Esophagus muscularis mucosa (tissue), 4 donors: ENCODE data around the gene PDE1C. TPM values are rescaled to one million over a fixed set of nuclear protein-coding genes. Genes with fewer than 3 reads are reported as not detected.

ENCODE experiments used
- DNase-seq: peaks from one replicate; pipeline ENCODE4 v3.0.0-alpha.2; 2017; ENCODE audit errors: extremely low spot score
- H3K27ac ChIP-seq, 4 donors: fragments of 200-600 bp; sonication (generic); replicated peaks in 1 of 4; 1 replicate in 3 of 4; 2 replicates in 1 of 4; pipeline ENCODE4 v1.5.1; 2016 to 2019; ENCODE audit warnings: mild to moderate bottlenecking in 1 of 4
- H3K27me3 ChIP-seq, 4 donors: fragments of 200-600 bp; sonication (generic); one replicate each; pipeline versions ENCODE4 v1.5.1 to v1.6.0; 2016 to 2019
- H3K36me3 ChIP-seq, 4 donors: fragments of 200-600 bp; sonication (generic); one replicate each; pipeline ENCODE4 v1.5.1; 2016 to 2019
- H3K4me1 ChIP-seq, 4 donors: fragments of 200-600 bp; sonication (generic); one replicate each; pipeline ENCODE4 v1.5.1; 2016 to 2019
- H3K4me3 ChIP-seq, 4 donors: fragments of 200-600 bp; sonication (generic); 1 replicate in 2 of 4; 2 replicates in 2 of 4; pipeline ENCODE4 v1.5.1; 2016 to 2019; ENCODE audit warnings: mild to moderate bottlenecking in 4 of 4, moderate library complexity in 1 of 4
- H3K9me3 ChIP-seq, 4 donors: fragments of 200-600 bp; sonication (generic); 1 replicate in 3 of 4; 2 replicates in 1 of 4; pipeline ENCODE4 v1.5.1; 2016 to 2019
- CTCF ChIP-seq, 3 experiments: fragments of 200-600 bp in 2 of 3; fragments of 450-650 bp in 1 of 3; sonication (generic) in 2 of 3; IDR thresholded peaks; one replicate each; pipeline ENCODE4 v1.5.1; 2017 to 2019; ENCODE audit warnings: antibody characterized with exemption in 3 of 3, mild to moderate bottlenecking in 2 of 3, moderate library complexity in 1 of 3
- EP300 ChIP-seq: sonication (generic); formaldehyde crosslinking; IDR thresholded peaks from one replicate; pipeline ENCODE4 v1.6.1; 2017; ENCODE audit warnings: antibody characterized with exemption
- POLR2A ChIP-seq: fragments of 450-650 bp; IDR thresholded peaks from one replicate; pipeline ENCODE4 v1.6.1; 2017; ENCODE audit warnings: antibody characterized with exemption, moderate library complexity, mild to moderate bottlenecking, low read depth
- POLR2AphosphoS5 ChIP-seq, 2 donors: sonication (generic); formaldehyde crosslinking; IDR thresholded peaks; one replicate each; pipeline ENCODE4 v1.6.1; 2017; ENCODE audit warnings: antibody characterized with exemption in 2 of 2
- WGBS: methylation state at CpG from one replicate; pipeline ENCODE4 v1.1.5; 2018; 5-methylcytosine and 5-hydroxymethylcytosine counted together
- intact Hi-C: fragments of 100-400 bp; cut with DNase I; formaldehyde crosslinking; loops from one replicate; pipeline ENCODE4 v1.15.1; 2023
- total RNA-seq, 4 donors: library from RNA; depleted of rRNA; stranded (reverse); fragments of >200 nt; gene quantifications; one replicate each; pipeline versions ENCODE4 v1.1.0 to v1.2.1, GENCODE V29; 2016

PDE1C gene
- total RNA-seq, 4 donors from 2014 or later = 13.3 to 25.5 (median 17.3) TPM

GRCh38 chr7:32001948-32002347 lies 68.3 kb downstream of the PDE1C start:
- no peaks in the 10 kb centered on the region for H3K4me1 ChIP-seq

GRCh38 chr7:31997423-31997822 lies 72.8 kb downstream of the PDE1C start:
- intact Hi-C loops = no loop called here
- Histone ChIP-seq H3K36me3 (no peaks in the 10 kb centered on the region), H3K27ac (no peak overlapping the region), H3K4me1 (peaks cover 0 to 7% (median 0%) of the 10 kb centered on the region in 4 donors), H3K4me3 (no peak overlapping the region), H3K9me3 (peaks cover 0 to 12% (median 7%) of the 10 kb centered on the region in 4 donors), H3K27me3 (no peaks in the 10 kb centered on the region)
- no peak for DNase-seq
- 93% methylated on average over 2 of the region's 2 CpGs for WGBS
- TF ChIP-seq EP300 (no peak), CTCF (IDR thresholded peaks at IDR 0.05) (no peak), POLR2AphosphoS5 (IDR thresholded peaks at IDR 0.05) (no peak), POLR2A (no peak)

More at GRCh38 chr7:32001948-32002347, 68.3 kb downstream of the PDE1C start:
- peaks cover 0 to 12% (median 7%) of the 10 kb centered on the region in 4 donors for H3K9me3 ChIP-seq
- no peaks in the 10 kb centered on the region for H3K36me3 ChIP-seq
- 89% methylated on average over 4 of the region's 4 CpGs for WGBS
- intact Hi-C loops = no loop called here
- no peak for TF ChIP-seq EP300
- TF ChIP-seq POLR2AphosphoS5 (IDR thresholded peaks at IDR 0.05) = no peak
- TF ChIP-seq POLR2A = no peak
- no peak for TF ChIP-seq CTCF (IDR thresholded peaks at IDR 0.05)
- H3K27me3 ChIP-seq = no peaks in the 10 kb centered on the region
- no peak overlapping the region for H3K27ac ChIP-seq
- no peak overlapping the region for H3K4me3 ChIP-seq
- no peak for DNase-seq

- intact Hi-C loops = no loop called here
- WGBS = 95% methylated on average over 2 of the region's 2 CpGs
- peaks cover 0 to 13% (median 10%) of the 10 kb centered on the region in 4 donors for H3K4me1 ChIP-seq
- H3K27ac ChIP-seq = no peak overlapping the region
- no peaks in the 10 kb centered on the region for H3K27me3 ChIP-seq
- DNase-seq = peak; percentile 21
- H3K4me3 ChIP-seq = no peak overlapping the region
- H3K9me3 ChIP-seq = no peaks in the 10 kb centered on the region
- TF ChIP-seq POLR2A (no peak), EP300 (no peak), POLR2AphosphoS5 (IDR thresholded peaks at IDR 0.05) (no peak), CTCF (IDR thresholded peaks at IDR 0.05) (no peak)
- H3K36me3 ChIP-seq = no peaks in the 10 kb centered on the region
Measured at GRCh38 chr7:31995134-31995533, 75.1 kb downstream of the PDE1C start.

GRCh38 chr7:31991846-31992245 lies 78.4 kb downstream of the PDE1C start:
- WGBS = 52% methylated on average over 3 of the region's 3 CpGs
- peaks cover 0 to 18% (median 10%) of the 10 kb centered on the region in 4 donors for H3K4me1 ChIP-seq
- no peak for TF ChIP-seq POLR2AphosphoS5 (IDR thresholded peaks at IDR 0.05)
- TF ChIP-seq EP300 = no peak
- no peak for TF ChIP-seq CTCF (IDR thresholded peaks at IDR 0.05)
- TF ChIP-seq POLR2A = no peak
- no peak overlapping the region for H3K4me3 ChIP-seq
- H3K27ac ChIP-seq = no peak overlapping the region
- intact Hi-C loops = no loop called here
- H3K9me3 ChIP-seq = no peaks in the 10 kb centered on the region
- H3K27me3 ChIP-seq = no peaks in the 10 kb centered on the region
- no peaks in the 10 kb centered on the region for H3K36me3 ChIP-seq
- no peak for DNase-seq

- no peak for TF ChIP-seq POLR2A
- no peak for TF ChIP-seq EP300
- no peak for TF ChIP-seq POLR2AphosphoS5 (IDR thresholded peaks at IDR 0.05)
- no peak for TF ChIP-seq CTCF (IDR thresholded peaks at IDR 0.05)
- Histone ChIP-seq H3K4me1 (peaks cover 0 to 18% (median 10%) of the 10 kb centered on the region in 4 donors), H3K9me3 (no peaks in the 10 kb centered on the region), H3K4me3 (no peak overlapping the region), H3K27me3 (no peaks in the 10 kb centered on the region), H3K27ac (no peak overlapping the region), H3K36me3 (no peaks in the 10 kb centered on the region)
- DNase-seq = no peak
- WGBS = 89% methylated on average over 3 of the region's 3 CpGs
- intact Hi-C loops = no loop called here
Measured at GRCh38 chr7:31991406-31991805, 78.8 kb downstream of the PDE1C start.
